Brain pericyte (primary cell): ENCODE results near the gene FTH1.

ENCODE experiments used
- DNase-seq: peaks from one replicate; pipeline ENCODE4 v3.0.0-alpha.2; 2012; ENCODE audit warnings: low read depth, low spot score

Gene FTH1

DNA sequence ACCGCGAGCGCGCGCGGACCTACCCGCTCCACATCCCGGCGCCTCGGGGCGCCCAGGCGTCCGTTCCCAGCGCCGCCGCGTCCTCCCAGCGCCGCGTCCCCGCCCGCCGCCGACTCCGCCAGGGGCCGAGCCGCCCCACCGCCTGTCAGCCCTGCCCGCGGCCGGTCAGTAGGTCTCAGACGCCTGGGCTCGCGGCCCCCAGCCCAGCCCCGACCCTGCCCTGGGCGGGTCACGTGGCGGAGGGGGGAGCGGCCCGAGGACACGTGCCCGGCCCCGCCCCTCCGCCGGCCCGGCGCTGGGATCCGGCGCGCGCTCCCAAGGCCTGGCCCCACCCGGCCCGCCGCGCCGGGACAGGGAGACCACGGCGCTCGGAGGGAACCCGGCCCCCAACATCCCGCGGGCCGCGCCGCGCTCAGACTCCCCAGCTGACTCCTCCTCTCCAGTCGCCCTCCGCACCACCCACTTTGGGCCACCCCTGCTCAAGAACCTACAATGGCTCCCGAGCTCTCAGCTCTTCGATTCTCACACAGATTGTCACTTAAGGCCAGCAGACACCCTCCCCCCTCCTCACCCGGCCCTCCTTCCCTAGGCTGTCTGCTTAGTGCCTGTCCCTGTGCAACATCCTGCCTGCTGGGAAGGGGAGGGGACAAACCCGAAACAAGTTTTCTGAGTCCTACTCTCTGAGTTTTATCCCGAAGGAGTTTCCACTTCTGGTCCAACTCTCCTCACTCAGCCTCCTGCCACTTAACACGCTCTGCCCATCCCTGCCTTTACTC lies 49.9 kb downstream of the FTH1 start, which contains the start of gene RAB3IL1:
TSS of gene RAB3IL1 (minus strand) at position 233 of the 776 bp plus-strand sequence. CDS start at position 34, 199 bp downstream.
- no peak for DNase-seq

GRCh38 chr11:61916737-61917333 lies 50.6 kb downstream of the FTH1 start:
- DNase-seq: no peak

DNA sequence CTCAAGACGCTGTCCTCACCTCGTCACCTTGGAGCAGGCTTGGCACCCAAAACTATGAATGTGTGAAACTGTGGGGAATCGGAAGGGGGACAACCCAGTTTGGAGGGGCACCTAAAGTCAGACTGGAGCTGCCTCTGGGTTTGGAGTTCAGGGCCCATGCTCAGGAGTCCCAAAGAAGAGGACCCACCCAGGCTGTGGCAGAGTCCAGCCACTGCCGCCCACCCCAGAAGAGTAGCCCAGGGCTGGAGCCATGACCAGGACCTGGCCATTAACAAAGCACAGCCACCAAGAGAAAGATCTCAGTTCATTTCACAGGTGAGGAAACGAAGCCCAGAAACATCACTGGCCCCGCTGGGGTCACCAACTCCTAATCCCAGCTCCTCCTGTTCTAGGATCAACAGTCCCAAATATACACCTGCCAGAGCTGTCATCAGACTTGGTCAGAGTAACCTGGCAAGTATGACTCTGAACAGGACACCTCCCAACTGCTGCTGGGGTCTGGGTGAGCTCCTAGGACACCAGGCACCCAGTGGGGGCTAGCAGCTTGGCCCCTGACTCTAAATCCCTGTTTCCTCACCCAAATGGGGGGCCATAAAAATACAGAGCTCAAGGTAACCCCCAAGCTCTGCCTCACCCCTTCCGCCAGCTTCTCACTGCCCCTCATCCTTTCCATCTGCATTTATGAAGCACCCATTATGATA lies 52.8 kb downstream of the FTH1 start:
- no peak for DNase-seq
